Stimulated activated CD4-positive, alpha-beta T cell treated with anti-CD3 and anti-CD28 coated beads, Interleukin-12 subunit alpha, Interleukin-12 subunit beta, amount 100 ng/mL, for 24 hours (primary cell): Measurements from ENCODE around the gene ACOT6.
A peak's percentile ranks its signal among the peaks of the same experiment; 100 is the strongest.
"Not testable (repeated sequence)": the region's sequence is repeated elsewhere in the genome, so short reads cannot be mapped to it uniquely, and the experiment has no call there.

Experiments
- DNase-seq, 2 experiments: peaks; one replicate each; pipeline ENCODE4 v3.0.0-alpha.2; 2020; ENCODE audit warnings: low read depth in 2 of 2

ACOT6 gene

DNA sequence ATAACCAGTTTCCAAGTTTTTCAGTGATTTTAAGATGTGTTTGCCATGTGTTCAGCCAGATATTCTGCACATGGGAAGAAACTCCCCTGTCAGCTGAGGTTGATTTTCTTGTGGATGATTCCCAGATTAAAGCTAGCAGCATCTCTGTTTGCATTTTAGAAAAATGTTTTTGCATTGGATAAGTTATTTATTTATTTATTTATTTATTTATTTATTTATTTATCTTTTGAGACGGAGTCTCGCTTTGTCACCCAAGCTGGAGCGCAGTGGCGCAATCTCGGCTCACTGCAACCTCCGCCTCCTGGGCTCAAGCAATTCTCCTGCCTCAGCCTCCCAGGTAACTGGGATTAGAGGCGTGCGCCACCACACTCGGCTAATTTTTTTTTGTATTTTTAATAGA is 17.8 kb upstream of the ACOT6 start:
- DNase-seq = no peak

DNA sequence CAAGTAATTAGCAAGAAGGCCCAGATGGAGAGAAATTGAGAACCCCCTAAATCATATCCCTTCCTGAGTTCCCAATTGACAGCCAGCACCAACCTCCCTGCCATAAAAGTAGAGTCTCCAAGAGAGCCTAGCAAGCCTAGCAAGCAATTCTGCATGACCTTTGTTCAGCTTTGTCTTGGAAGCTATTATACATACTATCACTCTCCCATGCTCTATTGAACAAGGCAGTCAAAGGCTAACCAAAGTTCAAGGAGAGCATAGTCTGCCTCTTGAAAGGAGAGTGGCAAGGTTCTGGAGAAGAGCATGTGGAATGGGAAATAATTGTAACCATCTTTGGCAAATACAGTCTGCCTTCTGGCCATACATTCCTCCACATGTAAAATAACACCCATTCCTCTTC is 12.8 kb upstream of the ACOT6 start:
- no peak for DNase-seq

DNA sequence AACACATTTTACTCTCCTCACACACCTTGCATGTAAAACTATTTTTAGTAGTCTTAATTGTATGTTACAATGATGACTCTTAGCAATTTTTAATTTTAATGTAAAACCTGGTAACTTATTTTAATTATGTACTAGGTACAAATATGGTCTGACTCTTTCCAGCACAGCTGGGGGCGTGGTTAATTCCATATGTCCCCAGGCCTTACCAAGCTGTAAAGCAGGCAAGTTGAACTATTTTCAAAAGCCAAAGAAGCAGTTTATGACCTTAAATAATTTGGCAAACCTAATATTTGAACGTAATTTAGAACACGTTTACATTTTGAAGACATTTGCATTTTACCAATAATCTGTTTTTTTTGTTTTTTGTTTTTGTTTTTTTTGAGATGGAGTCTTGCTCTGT is 9.3 kb upstream of the ACOT6 start:
- DNase-seq = no peak

DNA sequence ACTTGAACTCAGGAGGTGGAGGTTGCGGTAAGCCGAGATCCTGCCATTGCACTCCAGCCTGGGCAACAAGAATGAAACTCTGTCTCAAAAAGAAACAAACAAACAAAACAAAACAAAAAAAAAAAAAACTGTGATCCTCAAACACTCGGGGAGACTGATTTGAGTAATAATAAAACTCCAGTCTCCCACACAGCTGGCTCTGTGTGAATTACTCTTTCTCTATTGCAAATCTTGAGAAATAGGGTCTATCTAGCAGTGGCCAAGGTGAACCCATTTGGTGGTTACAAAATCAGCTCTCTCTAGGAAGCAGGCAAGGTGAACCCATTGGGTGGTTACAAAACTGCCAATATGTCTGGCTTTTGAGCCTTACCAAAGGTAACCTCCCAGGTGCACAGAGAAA is 6.0 kb upstream of the ACOT6 start:
- no peak for DNase-seq

DNA sequence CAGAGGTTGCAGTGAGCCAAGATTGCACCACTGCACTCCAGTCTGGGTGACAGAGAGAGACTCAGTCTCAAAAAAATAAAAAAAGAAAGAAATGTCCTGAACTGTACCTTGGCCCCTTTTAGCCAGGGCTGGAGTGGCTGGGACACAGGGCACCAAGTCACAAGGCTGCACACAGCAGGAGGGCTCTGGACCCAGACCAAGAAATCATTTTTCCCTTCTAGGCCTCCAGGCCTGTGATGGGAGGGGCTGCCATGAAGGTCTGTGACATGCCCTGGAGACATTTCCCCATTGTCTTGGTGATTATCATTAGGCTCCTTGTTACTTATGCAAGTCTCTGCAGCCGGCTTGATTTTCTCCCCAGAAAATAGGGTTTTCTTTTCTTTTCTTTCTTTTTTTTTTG is 5.1 kb upstream of the ACOT6 start:
- no peak for DNase-seq

DNA sequence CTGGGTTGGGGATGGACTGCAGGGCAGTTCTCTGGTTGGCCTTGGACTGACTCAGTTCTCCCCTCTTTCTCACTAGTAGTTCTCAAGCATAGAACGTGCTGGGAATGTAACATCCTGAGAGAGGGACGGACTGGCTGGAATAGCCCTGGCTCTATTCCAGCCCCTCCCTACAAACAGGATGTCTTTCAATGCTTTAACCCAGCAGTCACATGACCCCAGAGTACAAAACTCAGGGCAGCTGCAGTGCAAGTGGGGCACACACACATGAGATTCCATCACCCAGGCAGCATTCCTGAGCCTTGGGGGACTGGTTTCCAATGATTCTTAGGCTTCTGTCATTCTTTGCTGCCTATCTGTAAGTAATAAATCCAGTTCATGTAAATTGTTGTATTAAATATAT is 1.6 kb upstream of the ACOT6 start:
- DNase-seq = no peak

DNA sequence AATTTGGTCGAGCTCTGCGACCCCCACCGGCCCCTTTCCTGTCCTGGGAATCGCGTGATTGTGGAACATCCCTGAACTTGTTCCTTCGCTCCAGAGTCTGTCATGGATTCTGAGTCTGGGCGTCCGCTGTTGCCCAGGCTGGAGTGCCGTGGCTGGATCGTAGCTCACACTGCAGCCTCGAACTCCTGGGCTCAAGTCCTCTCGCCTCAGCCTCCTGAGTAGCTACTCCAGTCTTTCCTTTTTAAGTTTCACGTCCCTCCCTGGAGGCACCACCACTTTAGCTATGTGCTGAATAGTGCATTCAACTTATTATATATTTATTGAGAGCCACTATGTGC is 698 bp downstream of the ACOT6 start:
- DNase-seq = no peak

DNA sequence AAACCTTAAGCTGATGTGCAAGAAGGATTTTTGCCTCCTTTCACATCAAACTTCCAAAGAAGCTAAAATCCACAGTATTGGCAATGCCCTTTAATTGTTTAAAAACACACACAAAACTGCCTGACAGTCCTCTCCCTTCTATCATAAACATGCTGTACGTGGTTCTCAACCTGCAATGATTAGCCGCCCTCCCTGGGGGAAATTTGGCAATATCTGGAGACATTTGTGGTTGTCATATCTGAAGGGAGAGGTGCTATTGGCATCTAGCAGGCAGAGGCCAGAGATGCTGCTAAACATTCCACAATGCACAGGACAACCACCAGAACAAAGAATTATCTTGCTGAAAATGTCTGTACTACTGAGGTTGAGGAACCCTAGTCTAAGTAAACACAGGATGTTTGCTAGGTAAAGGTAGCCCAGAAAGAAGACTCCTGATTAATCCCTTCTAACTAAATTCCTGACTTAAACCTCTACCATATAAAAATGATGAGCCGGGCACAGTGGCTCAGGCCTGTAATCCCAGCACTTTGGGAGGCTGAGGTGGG is 1.2 kb downstream of the ACOT6 start:
- DNase-seq = no peak

DNA sequence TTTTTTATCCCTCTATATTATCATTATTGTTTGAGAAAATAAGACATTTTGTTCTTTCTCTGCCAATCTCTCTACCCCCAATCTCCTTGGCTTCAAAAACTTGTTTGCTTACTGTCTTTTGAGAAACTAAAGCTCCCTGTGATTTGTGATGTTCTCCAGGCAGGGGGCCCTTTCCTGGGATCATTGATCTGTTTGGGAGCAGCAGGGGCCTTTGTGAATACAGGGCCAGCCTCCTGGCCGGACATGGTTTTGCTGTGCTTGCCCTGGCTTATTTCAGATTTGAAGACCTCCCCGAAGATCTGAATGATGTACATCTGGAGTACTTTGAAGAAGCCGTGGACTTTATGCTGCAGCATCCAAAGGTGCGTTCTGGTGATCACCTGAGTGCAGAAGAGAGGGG is 4.5 kb downstream of the ACOT6 start:
- DNase-seq = no peak

DNA sequence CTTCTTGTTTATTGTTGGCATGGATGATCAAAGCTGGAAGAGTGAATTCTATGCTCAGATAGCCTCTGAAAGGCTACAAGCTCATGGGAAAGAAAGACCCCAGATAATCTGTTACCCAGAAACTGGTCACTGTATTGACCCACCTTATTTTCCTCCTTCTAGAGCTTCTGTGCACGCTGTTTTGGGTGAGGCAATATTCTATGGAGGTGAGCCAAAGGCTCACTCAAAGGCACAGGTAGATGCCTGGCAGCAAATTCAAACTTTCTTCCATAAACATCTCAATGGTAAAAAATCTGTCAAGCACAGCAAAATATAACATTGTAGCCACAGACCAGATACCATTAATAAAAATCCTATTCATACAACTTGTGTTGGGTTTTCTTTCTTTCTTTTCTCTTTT is 7.2 kb downstream of the ACOT6 start:
- no peak for DNase-seq

DNA sequence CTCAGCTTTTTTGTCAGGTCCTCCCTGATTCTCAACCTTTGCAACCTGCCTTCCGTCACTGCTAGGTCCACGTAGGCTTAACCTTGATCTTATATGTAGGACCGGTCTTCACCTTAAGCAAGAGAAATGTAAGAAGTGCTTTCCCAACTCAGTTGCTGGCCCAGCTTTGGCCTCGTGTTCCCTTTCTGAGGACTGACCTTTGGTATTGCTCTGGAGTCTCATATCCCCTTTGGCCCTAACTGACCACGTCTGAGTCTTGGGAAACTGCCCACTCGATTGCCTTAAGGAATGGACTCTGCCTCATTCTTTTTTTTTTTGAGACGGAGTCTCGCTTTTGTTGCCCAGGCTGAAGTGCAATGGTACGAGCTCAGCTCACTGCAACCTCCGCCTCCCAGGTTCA is 8.0 kb downstream of the ACOT6 start:
- DNase-seq = no peak

DNA sequence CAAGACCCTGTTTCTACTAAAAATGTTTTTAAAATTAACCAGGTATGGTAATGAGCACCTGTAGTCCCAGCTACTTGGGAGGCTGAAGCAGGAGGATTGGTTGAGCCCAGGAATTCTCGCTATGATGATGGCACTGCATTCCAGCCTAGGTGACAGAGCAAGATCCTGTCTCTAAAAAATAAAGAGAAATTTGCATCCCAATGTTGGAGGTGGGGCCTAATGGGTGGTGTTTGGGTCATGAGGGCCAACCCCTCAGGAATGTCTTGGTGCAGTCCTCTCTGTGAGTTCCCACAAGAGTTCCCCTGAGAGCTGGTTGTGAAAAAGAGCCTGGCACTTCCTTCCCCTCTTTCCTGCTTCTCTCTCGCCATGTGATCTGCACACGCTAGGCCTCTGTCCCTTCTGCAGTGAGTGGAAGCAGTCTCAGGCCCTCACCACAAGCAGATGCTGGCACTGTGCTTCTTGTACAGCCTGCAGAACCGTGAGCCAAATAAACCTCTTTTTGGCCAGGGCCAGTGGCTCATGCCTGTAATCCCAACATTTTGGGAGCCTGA is 11.3 kb downstream of the ACOT6 start:
- DNase-seq = no peak

DNA sequence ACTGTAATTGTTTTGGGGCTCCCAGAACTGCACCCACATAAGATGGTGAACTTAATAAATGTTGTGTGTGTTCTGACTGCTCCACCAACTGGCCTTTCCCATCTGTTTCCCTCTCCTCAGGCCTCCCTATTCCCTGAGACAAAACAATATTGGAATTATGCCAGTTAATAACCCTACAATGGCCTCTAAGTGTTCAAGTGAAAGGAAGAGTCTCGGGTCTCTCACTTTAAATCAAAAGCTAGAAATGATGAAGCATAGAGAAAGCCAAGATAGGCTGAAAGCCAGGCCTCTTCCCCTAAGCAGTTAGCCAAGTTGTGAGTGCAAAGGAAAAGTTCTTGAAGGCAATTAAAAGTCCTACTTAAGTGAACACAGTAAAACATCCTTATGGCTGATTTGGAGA is 13.4 kb downstream of the ACOT6 start:
- DNase-seq = no peak

DNA sequence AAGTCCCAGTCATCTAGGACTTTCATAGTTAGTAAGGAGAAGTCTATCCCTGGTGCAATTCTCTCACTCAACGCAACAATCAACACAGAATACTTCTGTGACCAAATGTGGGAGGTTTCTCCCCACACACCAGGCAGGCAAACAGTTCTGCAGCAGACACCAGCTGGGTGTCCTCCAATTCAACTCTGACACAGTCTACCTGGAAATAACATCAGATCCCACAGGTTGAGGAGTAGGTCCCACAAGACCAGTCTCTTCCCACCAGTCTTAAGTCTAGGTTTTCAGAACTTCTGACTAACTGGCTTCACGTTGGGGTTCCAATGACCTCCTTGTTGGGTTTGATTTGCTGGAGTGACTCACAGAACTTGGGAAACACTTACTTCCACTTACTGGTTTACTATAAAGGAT is 14.8 kb downstream of the ACOT6 start:
- DNase-seq = no peak

DNA sequence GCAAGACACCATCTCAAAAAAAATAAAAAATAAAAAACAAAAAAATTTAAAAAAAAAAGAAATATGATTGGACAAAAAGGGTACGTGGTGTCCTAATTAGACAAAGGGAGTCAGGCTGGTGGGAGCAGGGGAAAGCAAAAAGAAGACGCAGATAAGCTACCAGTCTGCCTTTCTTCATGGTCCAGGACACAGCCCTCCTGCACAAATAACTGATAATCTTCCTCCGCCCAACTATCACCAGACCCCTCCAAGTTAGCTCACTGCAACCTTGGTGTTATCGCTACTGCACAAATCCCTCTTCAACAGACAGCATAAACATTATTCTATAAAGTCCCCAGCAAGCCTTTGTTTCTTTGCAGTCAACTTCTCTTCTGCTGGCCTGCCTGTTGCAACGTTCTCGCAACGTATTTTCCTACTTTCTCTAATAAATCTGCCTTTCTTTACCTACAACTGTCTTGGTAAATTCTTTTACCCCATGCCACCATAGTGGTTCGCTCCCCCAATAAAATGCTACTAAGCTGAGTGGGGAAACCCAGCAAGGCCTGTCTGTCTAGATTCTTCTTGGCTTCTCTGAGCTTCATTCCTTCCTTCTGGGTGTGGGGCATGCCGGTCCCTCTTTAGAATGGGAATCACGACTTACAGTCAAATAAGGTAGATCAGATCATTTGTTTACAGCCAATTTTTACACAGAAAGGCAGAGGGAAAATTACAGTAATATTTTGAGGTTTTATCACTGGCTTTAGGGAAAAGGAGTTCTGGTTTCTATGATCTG is 17.9 kb downstream of the ACOT6 start:
- no peak for DNase-seq

DNA sequence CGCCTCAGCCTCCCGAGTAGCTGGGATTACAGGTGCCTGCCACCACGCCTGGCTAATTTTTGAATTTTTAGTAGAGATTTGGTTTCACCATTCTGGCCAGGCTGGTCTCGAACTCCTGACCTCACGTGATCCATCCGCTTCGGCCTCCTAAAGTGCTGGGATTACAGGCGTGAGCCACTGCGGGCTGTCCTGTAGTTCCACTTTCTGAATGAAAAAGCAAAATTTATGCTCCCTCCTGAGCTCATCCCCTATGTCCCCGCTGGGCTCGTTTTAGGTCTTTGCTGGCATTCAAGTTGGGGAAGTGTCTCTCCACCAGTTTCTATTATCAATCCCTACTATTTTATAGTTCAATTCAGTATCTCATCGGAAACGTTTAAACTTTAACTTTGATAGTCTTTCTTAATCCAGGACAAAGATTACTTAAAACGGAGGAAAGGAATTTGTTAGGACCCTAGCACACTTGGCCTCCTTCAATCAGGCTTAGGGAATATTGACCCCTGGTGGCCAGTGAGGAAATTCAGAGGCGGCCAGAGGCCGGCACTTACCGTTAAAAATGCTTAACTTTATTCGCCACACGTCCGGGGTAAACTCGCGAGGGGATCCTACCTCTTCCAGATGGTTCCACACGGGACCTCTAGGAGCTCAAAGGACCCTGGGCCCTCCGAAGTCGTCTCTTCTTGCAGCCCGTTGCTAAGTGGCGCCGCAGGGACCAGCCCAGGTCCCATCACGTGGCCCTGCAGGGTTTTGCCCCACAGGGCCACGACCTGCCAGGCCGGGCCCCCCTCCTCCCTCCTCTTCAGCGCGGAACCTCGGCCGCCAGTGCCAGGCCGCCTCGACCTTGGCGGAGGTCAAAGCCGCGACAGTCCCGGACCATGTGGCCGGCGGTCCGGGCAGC is 21.0 kb downstream of the ACOT6 start:
- DNase-seq = peak; percentile 36 to 45

DNA sequence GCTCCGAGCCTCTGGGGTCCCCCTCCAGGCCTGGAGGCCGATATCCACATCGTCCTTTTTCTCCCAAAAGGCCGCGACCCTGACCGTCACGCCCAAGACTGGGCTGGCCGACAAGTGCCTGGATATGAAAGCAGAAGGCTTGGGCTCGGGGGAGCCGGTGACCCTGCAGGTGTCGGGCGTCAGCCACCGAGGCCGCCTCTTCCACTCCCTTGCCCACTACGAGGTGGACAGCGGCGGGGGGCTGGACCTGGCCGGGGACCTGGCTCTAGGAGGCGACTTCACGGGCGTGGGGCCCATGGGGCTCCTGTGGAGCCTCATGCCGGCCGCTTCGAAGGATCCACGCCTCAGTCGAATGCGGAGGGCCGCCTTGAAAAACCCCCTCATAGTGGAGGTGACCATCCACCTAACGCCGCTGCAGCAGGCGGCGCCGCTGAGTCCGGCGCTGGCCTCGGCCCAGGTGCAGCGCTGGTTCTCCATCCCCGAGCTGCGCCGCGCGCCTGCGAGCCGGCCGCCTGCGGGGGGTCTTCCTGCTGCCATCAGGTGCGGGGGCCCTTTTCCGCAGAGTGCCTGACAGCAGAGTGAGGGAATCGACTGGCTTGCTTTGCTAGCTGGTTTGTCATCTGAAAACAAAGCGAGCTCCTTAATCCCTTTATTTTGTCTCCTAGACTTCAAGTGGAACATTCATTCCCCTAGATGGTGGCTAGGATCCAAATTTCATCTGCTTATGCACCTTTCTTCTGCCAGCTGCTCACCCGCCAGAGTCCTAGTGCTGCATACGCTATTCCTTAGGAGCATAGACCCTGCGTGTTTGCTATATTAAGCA is 21.9 kb downstream of the ACOT6 start:
- DNase-seq = peak in 1 of 2 experiments; percentile 6

DNA sequence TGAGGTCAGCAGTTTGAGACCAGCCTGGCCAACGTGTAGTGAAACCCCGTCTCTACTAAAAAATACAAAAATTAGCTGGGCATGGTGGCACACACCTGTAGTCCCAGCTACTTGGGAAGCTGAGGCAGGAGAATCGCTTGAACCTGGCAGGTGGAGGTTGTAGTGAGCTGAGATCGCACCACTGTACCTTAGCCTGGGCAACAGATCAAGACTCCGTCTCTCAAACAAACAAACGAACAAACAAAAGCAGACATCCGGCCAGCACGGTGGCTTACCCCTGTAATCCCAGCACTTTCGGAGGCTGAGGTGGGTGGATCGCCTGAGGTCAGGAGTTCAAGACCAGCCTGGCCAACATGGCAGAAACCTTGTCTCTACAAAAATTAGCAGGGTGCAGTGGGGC is 24.0 kb downstream of the ACOT6 start:
- not testable (repeated sequence) for DNase-seq

DNA sequence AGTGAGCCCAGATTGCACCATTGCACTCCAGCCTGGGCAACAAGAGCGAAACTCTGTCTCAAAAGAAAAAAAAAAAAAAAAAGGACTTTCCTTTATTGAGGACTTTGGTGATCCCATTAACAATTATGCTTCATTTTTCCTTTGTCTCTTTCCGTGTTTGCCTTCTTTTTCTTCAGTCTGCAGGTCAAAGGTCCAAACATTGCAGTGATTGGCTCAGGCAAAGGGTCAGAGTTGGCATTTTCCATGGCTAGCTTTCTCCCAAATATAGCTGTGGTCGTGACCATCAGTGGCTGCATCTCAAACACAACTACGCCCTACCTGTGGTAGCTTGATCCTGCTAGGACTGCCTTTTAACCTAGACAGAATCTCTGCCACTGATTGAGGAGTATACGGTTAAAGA is 25.5 kb downstream of the ACOT6 start:
- no peak for DNase-seq

DNA sequence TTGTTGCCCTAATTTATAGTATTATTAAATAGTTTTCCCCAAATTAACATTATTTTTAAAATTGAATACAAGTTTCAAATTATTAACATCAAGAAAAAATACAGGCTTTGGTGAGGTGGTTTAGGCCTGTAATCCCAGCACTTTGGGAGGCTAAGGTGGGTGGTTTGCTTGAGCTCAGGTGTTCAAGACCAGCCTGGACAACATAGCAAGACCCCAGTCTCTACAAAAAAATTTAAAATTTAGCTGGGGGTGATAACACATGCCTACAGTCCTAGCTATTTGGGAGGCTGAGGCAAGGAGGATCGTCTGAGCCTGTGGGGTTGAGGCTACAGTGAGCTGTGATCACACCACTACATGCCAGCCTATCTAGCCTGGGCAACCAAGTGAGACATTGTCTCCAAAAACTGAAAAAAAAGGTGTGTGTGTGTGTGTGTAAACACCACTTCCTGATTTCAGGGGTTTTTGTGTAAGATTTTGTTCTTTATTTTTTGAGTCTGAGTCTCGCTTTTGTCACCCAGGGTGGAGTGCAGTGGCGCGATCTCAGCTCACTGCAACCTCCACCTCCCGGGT is 28.6 kb downstream of the ACOT6 start:
- DNase-seq = no peak

DNA sequence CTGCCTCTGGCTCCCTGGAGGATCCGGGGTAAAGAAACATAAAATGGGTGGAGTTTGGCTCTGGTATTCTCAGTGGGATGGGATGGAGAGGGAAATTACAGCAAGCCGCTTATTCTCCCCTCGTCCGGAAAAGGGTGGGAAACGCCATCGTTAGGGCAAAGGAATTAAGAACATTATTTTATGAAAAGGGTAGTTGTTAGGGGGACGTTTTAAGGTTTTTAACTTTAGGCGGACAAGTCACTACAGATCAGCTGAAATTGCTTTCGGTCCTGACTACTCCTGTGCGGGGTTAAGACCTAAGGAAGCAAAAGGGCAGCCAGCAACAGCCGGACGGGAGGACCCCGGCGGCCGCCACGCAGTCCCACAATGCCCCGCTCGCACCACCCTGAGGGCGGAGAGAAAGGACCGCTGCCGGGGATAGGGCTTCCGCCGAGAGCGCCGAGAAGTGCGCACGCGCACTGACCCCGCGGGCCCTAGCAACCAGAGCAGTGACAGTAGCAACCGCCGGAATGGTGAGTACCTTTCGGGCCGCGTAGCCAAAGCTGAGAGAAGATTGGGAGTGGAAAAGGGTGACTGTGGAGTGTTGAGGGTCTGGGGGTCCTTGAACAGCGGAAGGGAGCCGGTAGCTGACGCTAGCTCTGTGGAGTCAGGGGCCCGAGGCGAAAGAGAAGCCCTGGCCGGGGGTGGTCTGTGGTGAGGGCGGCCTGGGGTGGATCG is 32.4 kb downstream of the ACOT6 start, which contains the start of gene DNAL1:
Gene DNAL1 (plus strand): TSS at position 456 of the 717 bp plus-strand sequence. CDS start 54 bp downstream, at position 510.
- peak; percentile 76 to 87 for DNase-seq
